ENCODE results near the gene MYO1B. TPM values are rescaled to one million over a fixed set of nuclear protein-coding genes. Genes with fewer than 3 reads are reported as not detected.
A peak's percentile ranks its signal among the peaks of the same experiment; 100 is the strongest.

The MYO1B gene
- total RNA-seq, 1 experiment from 2014 or later: 43.6 TPM

DNA sequence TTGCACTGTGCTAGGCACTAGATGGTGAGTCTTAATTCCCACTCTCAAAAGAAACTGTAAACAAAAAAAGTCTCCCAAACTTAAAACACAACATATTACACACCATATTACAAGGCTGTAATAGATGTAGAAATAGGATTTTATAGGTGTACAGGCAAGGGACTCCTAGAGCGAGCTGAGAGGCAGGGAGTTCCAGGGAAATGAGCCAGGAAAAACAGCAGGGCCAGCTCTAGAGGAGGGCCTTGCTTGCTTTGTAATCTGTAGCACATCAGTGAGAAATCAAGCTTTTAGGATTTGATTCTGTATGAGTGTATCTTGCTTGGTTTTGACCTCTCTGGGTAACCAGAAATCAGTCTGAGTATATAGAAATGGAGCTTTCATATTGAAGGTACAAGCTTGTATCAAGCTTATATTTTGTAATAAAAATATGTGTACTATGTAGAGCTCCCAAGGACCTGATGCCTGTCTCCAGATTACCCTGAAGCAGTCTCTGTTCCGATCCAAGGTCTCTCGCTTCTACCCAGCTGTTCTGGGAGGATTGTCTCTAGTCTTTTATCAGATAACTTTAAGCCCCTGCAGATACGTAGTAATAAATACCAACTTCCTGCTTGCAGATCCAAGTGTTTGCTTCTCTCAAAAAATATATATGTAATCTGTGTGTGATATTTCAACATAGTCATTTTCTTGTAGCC lies 73.0 kb downstream of the MYO1B start:
- TF ChIP-seq, protein P1, sequence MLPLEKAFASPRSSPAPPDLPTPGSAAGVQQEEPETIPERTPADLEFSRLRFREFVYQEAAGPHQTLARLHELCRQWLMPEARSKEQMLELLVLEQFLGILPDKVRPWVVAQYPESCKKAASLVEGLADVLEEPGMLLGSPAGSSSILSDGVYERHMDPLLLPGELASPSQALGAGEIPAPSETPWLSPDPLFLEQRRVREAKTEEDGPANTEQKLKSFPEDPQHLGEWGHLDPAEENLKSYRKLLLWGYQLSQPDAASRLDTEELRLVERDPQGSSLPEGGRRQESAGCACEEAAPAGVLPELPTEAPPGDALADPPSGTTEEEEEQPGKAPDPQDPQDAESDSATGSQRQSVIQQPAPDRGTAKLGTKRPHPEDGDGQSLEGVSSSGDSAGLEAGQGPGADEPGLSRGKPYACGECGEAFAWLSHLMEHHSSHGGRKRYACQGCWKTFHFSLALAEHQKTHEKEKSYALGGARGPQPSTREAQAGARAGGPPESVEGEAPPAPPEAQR (CRISPR knock-in tag; IDR thresholded peaks at IDR 0.05): no peak
- TF ChIP-seq MXD4 (CRISPR knock-in tag; IDR thresholded peaks at IDR 0.05; ENCODE audit: borderline replicate concordance) (no peak), FOXJ3 (CRISPR knock-in tag; IDR thresholded peaks at IDR 0.05; ENCODE audit: borderline replicate concordance) (no peak), FOXK1 (CRISPR knock-in tag; IDR thresholded peaks at IDR 0.05) (no peak), FOXP1 (CRISPR knock-in tag; IDR thresholded peaks at IDR 0.05; ENCODE audit: borderline replicate concordance) (no peak), CREB1 (CRISPR knock-in tag; IDR thresholded peaks at IDR 0.05) (no peak), TEAD1 (CRISPR knock-in tag; IDR thresholded peaks at IDR 0.05) (no peak)
- TF ChIP-seq, protein P2, sequence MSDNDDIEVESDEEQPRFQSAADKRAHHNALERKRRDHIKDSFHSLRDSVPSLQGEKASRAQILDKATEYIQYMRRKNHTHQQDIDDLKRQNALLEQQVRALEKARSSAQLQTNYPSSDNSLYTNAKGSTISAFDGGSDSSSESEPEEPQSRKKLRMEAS (CRISPR knock-in tag; IDR thresholded peaks at IDR 0.05): no peak
- Mint-ChIP-seq H3K36me3 (peaks cover 5% of the 10 kb centered on the region), H3K4me3 (no peak overlapping the region), H3K4me1 (peaks cover 67% of the 10 kb centered on the region), H3K9me3 (peaks cover 7% of the 10 kb centered on the region), H3K27ac (peak overlapping the region; percentile 88), H3K27me3 (ENCODE audit: low read depth) (no peaks in the 10 kb centered on the region)
- no peak for ATAC-seq
- ChIA-PET CTCF (interaction anchor here (1.5 kb wide), 2 partner anchors 16 to 72 kb away, joined by 3 to 5 read pairs; no protein-coding TSS in a partner anchor), POLR2A (no interaction called here)
- DNase-seq (ENCODE audit: low spot score): no peak

DNA sequence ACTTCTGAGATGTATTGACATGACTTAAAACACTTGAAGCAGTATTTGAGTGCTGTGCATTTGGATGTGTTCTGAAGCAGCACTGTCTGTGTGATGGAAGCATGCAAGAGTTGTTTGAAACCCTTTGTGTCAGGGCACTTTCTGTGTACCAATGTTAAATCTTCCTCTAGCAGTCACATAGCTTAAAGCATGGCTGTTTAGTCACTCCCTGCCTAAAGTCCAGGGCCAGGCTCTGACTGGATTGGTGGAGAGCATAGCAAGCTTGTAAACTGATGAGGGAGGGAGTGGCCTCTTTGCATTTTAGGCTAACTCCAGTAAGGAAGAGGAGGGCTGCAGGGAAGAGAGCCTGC lies 73.5 kb downstream of the MYO1B start:
- ChIA-PET CTCF (interaction anchor here (1.5 kb wide), 2 partner anchors 16 to 73 kb away, joined by 3 to 5 read pairs; no protein-coding TSS in a partner anchor), POLR2A (no interaction called here)
- peak; percentile 26; the same call in 1 of the 2 replicates for TF ChIP-seq GABPB1 (CRISPR knock-in tag; IDR thresholded peaks at IDR 0.05)
- TF ChIP-seq, protein P3, sequence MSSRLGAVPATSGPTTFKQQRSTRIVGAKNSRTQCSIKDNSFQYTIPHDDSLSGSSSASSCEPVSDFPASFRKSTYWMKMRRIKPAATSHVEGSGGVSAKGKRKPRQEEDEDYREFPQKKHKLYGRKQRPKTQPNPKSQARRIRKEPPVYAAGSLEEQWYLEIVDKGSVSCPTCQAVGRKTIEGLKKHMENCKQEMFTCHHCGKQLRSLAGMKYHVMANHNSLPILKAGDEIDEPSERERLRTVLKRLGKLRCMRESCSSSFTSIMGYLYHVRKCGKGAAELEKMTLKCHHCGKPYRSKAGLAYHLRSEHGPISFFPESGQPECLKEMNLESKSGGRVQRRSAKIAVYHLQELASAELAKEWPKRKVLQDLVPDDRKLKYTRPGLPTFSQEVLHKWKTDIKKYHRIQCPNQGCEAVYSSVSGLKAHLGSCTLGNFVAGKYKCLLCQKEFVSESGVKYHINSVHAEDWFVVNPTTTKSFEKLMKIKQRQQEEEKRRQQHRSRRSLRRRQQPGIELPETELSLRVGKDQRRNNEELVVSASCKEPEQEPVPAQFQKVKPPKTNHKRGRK (CRISPR knock-in tag; IDR thresholded peaks at IDR 0.05; ENCODE audit: borderline replicate concordance): no peak
- H3K9me3 Mint-ChIP-seq: peaks cover 11% of the 10 kb centered on the region
- H3K27ac Mint-ChIP-seq: peak overlapping the region; percentile 88
- DNase-seq (ENCODE audit: low spot score) (peak; percentile 21), ATAC-seq (peak; percentile 91)
- H3K36me3 Mint-ChIP-seq: peaks cover 9% of the 10 kb centered on the region
- no peaks in the 10 kb centered on the region for H3K27me3 Mint-ChIP-seq (ENCODE audit: low read depth)
- H3K4me1 Mint-ChIP-seq: peaks cover 70% of the 10 kb centered on the region
- H3K4me3 Mint-ChIP-seq: no peak overlapping the region

DNA sequence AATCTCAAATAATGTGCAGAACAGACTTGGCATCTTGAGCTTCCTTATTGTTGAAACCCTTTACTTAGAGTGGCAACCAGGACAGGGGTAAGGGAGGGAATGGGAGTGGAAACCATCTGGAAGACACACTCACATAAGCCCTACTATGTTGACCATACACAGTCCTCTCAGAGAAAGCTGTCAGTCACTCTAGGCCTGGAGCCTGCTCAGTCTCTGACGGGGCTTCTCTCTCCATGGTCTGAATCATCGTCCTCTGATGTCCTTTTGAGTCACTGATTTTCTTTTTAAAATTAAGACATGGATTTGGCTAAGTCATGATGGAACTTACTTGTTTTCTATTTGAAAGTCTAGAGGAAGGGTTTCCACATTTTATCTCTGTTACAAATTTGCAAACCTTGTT lies 74.0 kb downstream of the MYO1B start:
- peaks cover 13% of the 10 kb centered on the region for H3K9me3 Mint-ChIP-seq
- no peak overlapping the region for H3K4me3 Mint-ChIP-seq
- H3K4me1 Mint-ChIP-seq: peaks cover 70% of the 10 kb centered on the region
- no peak for TF ChIP-seq TEAD4 (CRISPR knock-in tag; IDR thresholded peaks at IDR 0.05)
- TF ChIP-seq ETV6 (CRISPR knock-in tag; IDR thresholded peaks at IDR 0.05): no peak
- no peak for TF ChIP-seq HMGA2 (CRISPR knock-in tag; IDR thresholded peaks at IDR 0.05)
- TF ChIP-seq CBFB (CRISPR knock-in tag; IDR thresholded peaks at IDR 0.05; ENCODE audit: low read depth): no peak
- TF ChIP-seq ZNF219 (CRISPR knock-in tag; IDR thresholded peaks at IDR 0.05; ENCODE audit: borderline replicate concordance): no peak
- TF ChIP-seq RORB (CRISPR knock-in tag; IDR thresholded peaks at IDR 0.05): no peak
- no peak for TF ChIP-seq EMX1 (CRISPR knock-in tag; IDR thresholded peaks at IDR 0.05)
- TF ChIP-seq, protein P4, sequence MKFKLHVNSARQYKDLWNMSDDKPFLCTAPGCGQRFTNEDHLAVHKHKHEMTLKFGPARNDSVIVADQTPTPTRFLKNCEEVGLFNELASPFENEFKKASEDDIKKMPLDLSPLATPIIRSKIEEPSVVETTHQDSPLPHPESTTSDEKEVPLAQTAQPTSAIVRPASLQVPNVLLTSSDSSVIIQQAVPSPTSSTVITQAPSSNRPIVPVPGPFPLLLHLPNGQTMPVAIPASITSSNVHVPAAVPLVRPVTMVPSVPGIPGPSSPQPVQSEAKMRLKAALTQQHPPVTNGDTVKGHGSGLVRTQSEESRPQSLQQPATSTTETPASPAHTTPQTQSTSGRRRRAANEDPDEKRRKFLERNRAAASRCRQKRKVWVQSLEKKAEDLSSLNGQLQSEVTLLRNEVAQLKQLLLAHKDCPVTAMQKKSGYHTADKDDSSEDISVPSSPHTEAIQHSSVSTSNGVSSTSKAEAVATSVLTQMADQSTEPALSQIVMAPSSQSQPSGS (CRISPR knock-in tag; IDR thresholded peaks at IDR 0.05; ENCODE audit: borderline replicate concordance, low read depth): no peak
- no peak for TF ChIP-seq SMAD3 (CRISPR knock-in tag; IDR thresholded peaks at IDR 0.05; ENCODE audit: borderline replicate concordance)
- no peak for TF ChIP-seq RELA (CRISPR knock-in tag; IDR thresholded peaks at IDR 0.05; ENCODE audit: borderline replicate concordance)
- TF ChIP-seq NFYB (CRISPR knock-in tag; conservative IDR thresholded peaks at IDR 0.05; ENCODE audit: low read depth): no peak
- TF ChIP-seq TCF7 (CRISPR knock-in tag; IDR thresholded peaks at IDR 0.05; ENCODE audit: low read depth): no peak
- TF ChIP-seq, protein P5, sequence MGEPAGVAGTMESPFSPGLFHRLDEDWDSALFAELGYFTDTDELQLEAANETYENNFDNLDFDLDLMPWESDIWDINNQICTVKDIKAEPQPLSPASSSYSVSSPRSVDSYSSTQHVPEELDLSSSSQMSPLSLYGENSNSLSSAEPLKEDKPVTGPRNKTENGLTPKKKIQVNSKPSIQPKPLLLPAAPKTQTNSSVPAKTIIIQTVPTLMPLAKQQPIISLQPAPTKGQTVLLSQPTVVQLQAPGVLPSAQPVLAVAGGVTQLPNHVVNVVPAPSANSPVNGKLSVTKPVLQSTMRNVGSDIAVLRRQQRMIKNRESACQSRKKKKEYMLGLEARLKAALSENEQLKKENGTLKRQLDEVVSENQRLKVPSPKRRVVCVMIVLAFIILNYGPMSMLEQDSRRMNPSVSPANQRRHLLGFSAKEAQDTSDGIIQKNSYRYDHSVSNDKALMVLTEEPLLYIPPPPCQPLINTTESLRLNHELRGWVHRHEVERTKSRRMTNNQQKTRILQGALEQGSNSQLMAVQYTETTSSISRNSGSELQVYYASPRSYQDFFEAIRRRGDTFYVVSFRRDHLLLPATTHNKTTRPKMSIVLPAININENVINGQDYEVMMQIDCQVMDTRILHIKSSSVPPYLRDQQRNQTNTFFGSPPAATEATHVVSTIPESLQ (CRISPR knock-in tag; IDR thresholded peaks at IDR 0.05): no peak
- TF ChIP-seq ZNF263 (CRISPR knock-in tag; IDR thresholded peaks at IDR 0.05; ENCODE audit: low read depth): no peak
- TF ChIP-seq ZNF317 (CRISPR knock-in tag; IDR thresholded peaks at IDR 0.05; ENCODE audit: borderline replicate concordance, low read depth): no peak
- ATAC-seq (no peak; the same call in 1 of the 2 replicates), DNase-seq (ENCODE audit: low spot score) (no peak)
- peak overlapping the region; percentile 88; the same call in 1 of the 2 replicates for H3K27ac Mint-ChIP-seq
- peaks cover 11% of the 10 kb centered on the region for H3K36me3 Mint-ChIP-seq
- CTCF ChIA-PET: interaction anchor here (1.5 kb wide), 2 partner anchors 17 to 73 kb away, joined by 3 to 5 read pairs; no protein-coding TSS in a partner anchor
- no peaks in the 10 kb centered on the region for H3K27me3 Mint-ChIP-seq (ENCODE audit: low read depth)
- POLR2A ChIA-PET: no interaction called here
